GM23338 (cell line): Measurements from ENCODE around the gene SORD. TPM values are rescaled to one million over a fixed set of nuclear protein-coding genes. Genes with fewer than 3 reads are reported as not detected.

Experiments
- ATAC-seq: fragments of 200-7000 bp; cut with Tn5 transposase; 3 replicates; pipeline ENCODE4 v1.9.1; 2020
- DNase-seq: peaks from one replicate; pipeline ENCODE4 v3.0.0-alpha.2; 2015; ENCODE audit warnings: low spot score
- H2AFZ ChIP-seq: fragments of 200-600 bp; sonication (generic); 2 replicates; pipeline ENCODE4 v1.8.0; 2016; ENCODE audit warnings: antibody characterized with exemption, mild to moderate bottlenecking, moderate library complexity
- H3F3A ChIP-seq: fragments of 200-600 bp; sonication (generic); replicated peaks from 2 replicates; pipeline ENCODE4 v1.8.0; 2017; ENCODE audit warnings: antibody characterized with exemption, mixed run types, low read depth
- H3K27ac ChIP-seq: fragments of 200-600 bp; sonication (generic); 2 replicates; pipeline ENCODE4 v1.6.1; 2016; ENCODE audit warnings: low read depth
- H3K27me3 ChIP-seq: fragments of 200-600 bp; sonication (generic); 2 replicates; pipeline ENCODE4 v1.8.0; 2016; ENCODE audit warnings: mild to moderate bottlenecking, mixed run types, moderate library complexity; ENCODE audit not compliant: insufficient read depth
- H3K36me3 ChIP-seq: fragments of 200-600 bp; sonication (generic); 2 replicates; pipeline ENCODE4 v1.8.0; 2016; ENCODE audit warnings: mild to moderate bottlenecking; ENCODE audit not compliant: insufficient read depth
- H3K4me1 ChIP-seq: fragments of 200-600 bp; sonication (generic); 2 replicates; pipeline ENCODE4 v1.8.0; 2016; ENCODE audit warnings: mild to moderate bottlenecking, moderate library complexity; ENCODE audit not compliant: insufficient read depth
- H3K4me2 ChIP-seq: fragments of 200-600 bp; sonication (generic); 2 replicates; pipeline ENCODE4 v1.7.1; 2017; ENCODE audit warnings: mixed run types
- H3K4me3 ChIP-seq: fragments of 200-600 bp; sonication (generic); 2 replicates; pipeline ENCODE4 v1.6.1; 2016; ENCODE audit warnings: mixed run types
- H3K79me2 ChIP-seq: fragments of 200-600 bp; sonication (generic); replicated peaks from 2 replicates; pipeline ENCODE4 v1.8.0; 2017; ENCODE audit warnings: mild to moderate bottlenecking; ENCODE audit not compliant: insufficient read depth
- H3K9me2 ChIP-seq: fragments of 200-600 bp; sonication (generic); 2 replicates; pipeline ENCODE4 v1.8.0; 2017; ENCODE audit not compliant: insufficient read depth
- H4K20me1 ChIP-seq: fragments of 200-600 bp; sonication (generic); replicated peaks from 2 replicates; pipeline ENCODE4 v1.8.0; 2017; ENCODE audit warnings: mild to moderate bottlenecking; ENCODE audit not compliant: insufficient read depth
- H3K27ac Mint-ChIP-seq: 2 replicates; pipeline ENCODE4 v1.8.0; 2020; ENCODE audit warnings: inconsistent platforms, mild to moderate bottlenecking, moderate library complexity, mixed read lengths
- H3K27me3 Mint-ChIP-seq: 3 replicates; pipeline ENCODE4 v1.8.0; 2022; ENCODE audit warnings: low read depth, mild to moderate bottlenecking, moderate library complexity, mixed read lengths, inconsistent platforms; ENCODE audit not compliant: insufficient read depth, poor library complexity
- H3K36me3 Mint-ChIP-seq: 3 replicates; pipeline ENCODE4 v1.8.0; 2021; ENCODE audit warnings: low read depth, mild to moderate bottlenecking, inconsistent platforms, moderate library complexity, mixed read lengths
- H3K4me1 Mint-ChIP-seq: 3 replicates; pipeline ENCODE4 v1.8.0; 2020; ENCODE audit warnings: mild to moderate bottlenecking, inconsistent platforms, mixed read lengths
- H3K4me3 Mint-ChIP-seq: 3 replicates; pipeline ENCODE4 v1.8.0; 2021; ENCODE audit warnings: moderate library complexity, mild to moderate bottlenecking, inconsistent platforms, mixed read lengths
- H3K9me3 Mint-ChIP-seq: 3 replicates; pipeline ENCODE4 v1.8.0; 2020; ENCODE audit warnings: moderate library complexity, mild to moderate bottlenecking, inconsistent platforms, mixed read lengths
- CREB1 ChIP-seq: fragments of 250-450 bp; sonication (Bioruptor Pico); IDR thresholded peaks from 2 replicates; pipeline ENCODE4 v1.5.0; 2020; ENCODE audit warnings: low read depth, mild to moderate bottlenecking, moderate library complexity
- EZH2 ChIP-seq: fragments of 200-600 bp; sonication (generic); IDR thresholded peaks from one replicate; pipeline ENCODE4 v1.8.0; 2017; ENCODE audit warnings: antibody characterized with exemption, mild to moderate bottlenecking, low read depth; ENCODE audit not compliant: unreplicated experiment
- EZH2phosphoT487 ChIP-seq: fragments of 200-600 bp; sonication (generic); IDR thresholded peaks from one replicate; pipeline ENCODE4 v1.8.1; 2018; ENCODE audit warnings: antibody characterized with exemption; ENCODE audit not compliant: unreplicated experiment
- JUNB ChIP-seq: IDR thresholded peaks from one replicate; pipeline ENCODE4 v1.6.1; 2016; ENCODE audit warnings: antibody characterized with exemption; ENCODE audit not compliant: unreplicated experiment
- NANOG ChIP-seq: IDR thresholded peaks from 2 replicates; pipeline ENCODE4 v1.6.1; 2016; ENCODE audit warnings: antibody characterized with exemption, borderline replicate concordance
- POLR2AphosphoS5 ChIP-seq: IDR thresholded peaks from 2 replicates; pipeline ENCODE4 v1.6.1; 2016; ENCODE audit warnings: antibody characterized with exemption, low read depth
- STAT1 ChIP-seq: IDR thresholded peaks from one replicate; pipeline ENCODE4 v1.6.1; 2016; ENCODE audit warnings: antibody characterized with exemption; ENCODE audit not compliant: unreplicated experiment
- ZNF114 ChIP-seq: fragments of 250-450 bp; sonication (Bioruptor Pico); IDR thresholded peaks from 2 replicates; pipeline ENCODE4 v1.5.0; 2020; ENCODE audit warnings: mild to moderate bottlenecking, moderate library complexity
- ZNF331 ChIP-seq: fragments of 250-450 bp; sonication (Bioruptor Pico); IDR thresholded peaks from 2 replicates; pipeline ENCODE4 v1.5.0; 2020; ENCODE audit warnings: low read depth, mild to moderate bottlenecking, moderate library complexity
- polyA plus RNA-seq: library from polyadenylated mRNA; unstranded; fragments of >200 nt; fragmentation: Nextera tagmentation; extraction: Ambion mirVana; gene quantifications from 2 replicates; pipeline ENCODE4 v1.2.1, GENCODE V29; 2016
- total RNA-seq: library from RNA; depleted of rRNA; stranded (reverse); fragments of >200 nt; shearing (Covaris generic); gene quantifications from 2 replicates; pipeline ENCODE4 v1.2.3, GENCODE V29; 2014
- TF ChIP-seq, protein P1 (sequence below), 2 experiments: fragments of 200-600 bp in 1 of 2; sonication (generic) in 1 of 2; conservative IDR thresholded peaks; 2 replicates each; pipeline versions ENCODE4 v1.5.1 to v1.6.1; 2016 to 2017; ENCODE audit warnings: antibody characterized with exemption in 2 of 2, low read depth in 2 of 2, mild to moderate bottlenecking in 2 of 2, moderate library complexity in 1 of 2
- TF ChIP-seq, protein P2 (sequence below): fragments of 250-450 bp; sonication (Bioruptor Pico); IDR thresholded peaks from 2 replicates; pipeline ENCODE4 v1.5.0; 2020; ENCODE audit warnings: mild to moderate bottlenecking, moderate library complexity
- TF ChIP-seq, protein P3 (sequence below): IDR thresholded peaks from 2 replicates; pipeline ENCODE4 v1.6.1; 2016; ENCODE audit warnings: antibody characterized with exemption
- TF ChIP-seq, protein P4 (sequence below): IDR thresholded peaks from one replicate; pipeline ENCODE4 v1.6.1; 2018; ENCODE audit warnings: antibody characterized with exemption; ENCODE audit not compliant: unreplicated experiment

SORD gene
- total and polyA plus RNA-seq, 2 experiments from 2014 or later, result 12.5 to 55.0 TPM

DNA sequence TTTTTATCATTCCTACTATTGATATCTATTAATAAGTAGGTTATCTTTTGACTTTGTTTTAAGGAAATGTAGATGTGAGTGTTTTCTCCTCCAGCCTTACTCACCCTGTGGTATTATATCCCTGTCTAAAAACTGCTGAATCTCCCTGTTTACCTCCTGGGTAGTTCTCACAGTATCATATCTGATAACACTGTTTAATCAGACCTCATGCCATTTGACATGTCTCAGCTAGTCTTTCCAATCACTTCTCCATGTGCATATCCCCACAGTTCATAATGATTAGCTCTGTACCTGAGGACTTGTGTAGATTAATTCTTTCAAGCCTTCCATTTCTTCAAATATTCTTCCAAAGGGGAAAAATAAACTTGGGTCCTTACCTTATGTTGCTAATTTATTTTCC lies 60.2 kb downstream of the SORD start:
- Mint-ChIP-seq H3K4me1 (no peaks in the 10 kb centered on the region), H3K4me3 (no peak overlapping the region), H3K27ac (no peak overlapping the region), H3K27me3 (peaks cover 1% of the 10 kb centered on the region), H3K9me3 (no peaks in the 10 kb centered on the region), H3K36me3 (no peaks in the 10 kb centered on the region)
- Histone ChIP-seq H4K20me1 (no peaks in the 10 kb centered on the region), H3K9me2 (no peaks in the 10 kb centered on the region), H3K27me3 (no peaks in the 10 kb centered on the region), H3K4me2 (no peak overlapping the region), H3K79me2 (no peaks in the 10 kb centered on the region), H3K4me3 (no peak overlapping the region), H3K36me3 (no peaks in the 10 kb centered on the region), H3K27ac (no peak overlapping the region), H3F3A (no peaks in the 10 kb centered on the region), H3K4me1 (no peaks in the 10 kb centered on the region), H2AFZ (peak overlapping the region; percentile 69)
- no peak for TF ChIP-seq EZH2
- TF ChIP-seq, protein P1, sequence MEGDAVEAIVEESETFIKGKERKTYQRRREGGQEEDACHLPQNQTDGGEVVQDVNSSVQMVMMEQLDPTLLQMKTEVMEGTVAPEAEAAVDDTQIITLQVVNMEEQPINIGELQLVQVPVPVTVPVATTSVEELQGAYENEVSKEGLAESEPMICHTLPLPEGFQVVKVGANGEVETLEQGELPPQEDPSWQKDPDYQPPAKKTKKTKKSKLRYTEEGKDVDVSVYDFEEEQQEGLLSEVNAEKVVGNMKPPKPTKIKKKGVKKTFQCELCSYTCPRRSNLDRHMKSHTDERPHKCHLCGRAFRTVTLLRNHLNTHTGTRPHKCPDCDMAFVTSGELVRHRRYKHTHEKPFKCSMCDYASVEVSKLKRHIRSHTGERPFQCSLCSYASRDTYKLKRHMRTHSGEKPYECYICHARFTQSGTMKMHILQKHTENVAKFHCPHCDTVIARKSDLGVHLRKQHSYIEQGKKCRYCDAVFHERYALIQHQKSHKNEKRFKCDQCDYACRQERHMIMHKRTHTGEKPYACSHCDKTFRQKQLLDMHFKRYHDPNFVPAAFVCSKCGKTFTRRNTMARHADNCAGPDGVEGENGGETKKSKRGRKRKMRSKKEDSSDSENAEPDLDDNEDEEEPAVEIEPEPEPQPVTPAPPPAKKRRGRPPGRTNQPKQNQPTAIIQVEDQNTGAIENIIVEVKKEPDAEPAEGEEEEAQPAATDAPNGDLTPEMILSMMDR (conservative IDR thresholded peaks at IDR 0.05; ENCODE audit: low read depth in 2 of 2), result no peak
- TF ChIP-seq NANOG, result no peak
- no peak for TF ChIP-seq ZNF331 (CRISPR knock-in tag)
- TF ChIP-seq, protein P2, sequence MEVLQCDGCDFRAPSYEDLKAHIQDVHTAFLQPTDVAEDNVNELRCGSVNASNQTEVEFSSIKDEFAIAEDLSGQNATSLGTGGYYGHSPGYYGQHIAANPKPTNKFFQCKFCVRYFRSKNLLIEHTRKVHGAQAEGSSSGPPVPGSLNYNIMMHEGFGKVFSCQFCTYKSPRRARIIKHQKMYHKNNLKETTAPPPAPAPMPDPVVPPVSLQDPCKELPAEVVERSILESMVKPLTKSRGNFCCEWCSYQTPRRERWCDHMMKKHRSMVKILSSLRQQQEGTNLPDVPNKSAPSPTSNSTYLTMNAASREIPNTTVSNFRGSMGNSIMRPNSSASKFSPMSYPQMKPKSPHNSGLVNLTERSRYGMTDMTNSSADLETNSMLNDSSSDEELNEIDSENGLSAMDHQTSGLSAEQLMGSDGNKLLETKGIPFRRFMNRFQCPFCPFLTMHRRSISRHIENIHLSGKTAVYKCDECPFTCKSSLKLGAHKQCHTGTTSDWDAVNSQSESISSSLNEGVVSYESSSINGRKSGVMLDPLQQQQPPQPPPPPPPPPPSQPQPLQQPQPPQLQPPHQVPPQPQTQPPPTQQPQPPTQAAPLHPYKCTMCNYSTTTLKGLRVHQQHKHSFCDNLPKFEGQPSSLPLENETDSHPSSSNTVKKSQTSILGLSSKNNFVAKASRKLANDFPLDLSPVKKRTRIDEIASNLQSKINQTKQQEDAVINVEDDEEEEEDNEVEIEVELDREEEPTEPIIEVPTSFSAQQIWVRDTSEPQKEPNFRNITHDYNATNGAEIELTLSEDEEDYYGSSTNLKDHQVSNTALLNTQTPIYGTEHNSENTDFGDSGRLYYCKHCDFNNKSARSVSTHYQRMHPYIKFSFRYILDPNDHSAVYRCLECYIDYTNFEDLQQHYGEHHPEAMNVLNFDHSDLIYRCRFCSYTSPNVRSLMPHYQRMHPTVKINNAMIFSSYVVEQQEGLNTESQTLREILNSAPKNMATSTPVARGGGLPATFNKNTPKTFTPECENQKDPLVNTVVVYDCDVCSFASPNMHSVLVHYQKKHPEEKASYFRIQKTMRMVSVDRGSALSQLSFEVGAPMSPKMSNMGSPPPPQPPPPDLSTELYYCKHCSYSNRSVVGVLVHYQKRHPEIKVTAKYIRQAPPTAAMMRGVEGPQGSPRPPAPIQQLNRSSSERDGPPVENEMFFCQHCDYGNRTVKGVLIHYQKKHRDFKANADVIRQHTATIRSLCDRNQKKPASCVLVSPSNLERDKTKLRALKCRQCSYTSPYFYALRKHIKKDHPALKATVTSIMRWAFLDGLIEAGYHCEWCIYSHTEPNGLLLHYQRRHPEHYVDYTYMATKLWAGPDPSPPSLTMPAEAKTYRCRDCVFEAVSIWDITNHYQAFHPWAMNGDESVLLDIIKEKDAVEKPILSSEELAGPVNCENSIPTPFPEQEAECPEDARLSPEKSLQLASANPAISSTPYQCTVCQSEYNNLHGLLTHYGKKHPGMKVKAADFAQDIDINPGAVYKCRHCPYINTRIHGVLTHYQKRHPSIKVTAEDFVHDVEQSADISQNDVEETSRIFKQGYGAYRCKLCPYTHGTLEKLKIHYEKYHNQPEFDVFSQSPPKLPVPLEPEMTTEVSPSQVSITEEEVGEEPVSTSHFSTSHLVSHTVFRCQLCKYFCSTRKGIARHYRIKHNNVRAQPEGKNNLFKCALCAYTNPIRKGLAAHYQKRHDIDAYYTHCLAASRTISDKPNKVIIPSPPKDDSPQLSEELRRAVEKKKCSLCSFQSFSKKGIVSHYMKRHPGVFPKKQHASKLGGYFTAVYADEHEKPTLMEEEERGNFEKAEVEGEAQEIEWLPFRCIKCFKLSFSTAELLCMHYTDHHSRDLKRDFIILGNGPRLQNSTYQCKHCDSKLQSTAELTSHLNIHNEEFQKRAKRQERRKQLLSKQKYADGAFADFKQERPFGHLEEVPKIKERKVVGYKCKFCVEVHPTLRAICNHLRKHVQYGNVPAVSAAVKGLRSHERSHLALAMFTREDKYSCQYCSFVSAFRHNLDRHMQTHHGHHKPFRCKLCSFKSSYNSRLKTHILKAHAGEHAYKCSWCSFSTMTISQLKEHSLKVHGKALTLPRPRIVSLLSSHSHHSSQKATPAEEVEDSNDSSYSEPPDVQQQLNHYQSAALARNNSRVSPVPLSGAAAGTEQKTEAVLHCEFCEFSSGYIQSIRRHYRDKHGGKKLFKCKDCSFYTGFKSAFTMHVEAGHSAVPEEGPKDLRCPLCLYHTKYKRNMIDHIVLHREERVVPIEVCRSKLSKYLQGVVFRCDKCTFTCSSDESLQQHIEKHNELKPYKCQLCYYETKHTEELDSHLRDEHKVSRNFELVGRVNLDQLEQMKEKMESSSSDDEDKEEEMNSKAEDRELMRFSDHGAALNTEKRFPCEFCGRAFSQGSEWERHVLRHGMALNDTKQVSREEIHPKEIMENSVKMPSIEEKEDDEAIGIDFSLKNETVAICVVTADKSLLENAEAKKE (CRISPR knock-in tag), result no peak
- no peak for TF ChIP-seq CREB1 (CRISPR knock-in tag)
- TF ChIP-seq ZNF114 (CRISPR knock-in tag), result no peak
- no peak for TF ChIP-seq POLR2AphosphoS5
- no peak for TF ChIP-seq STAT1
- TF ChIP-seq, protein P3, sequence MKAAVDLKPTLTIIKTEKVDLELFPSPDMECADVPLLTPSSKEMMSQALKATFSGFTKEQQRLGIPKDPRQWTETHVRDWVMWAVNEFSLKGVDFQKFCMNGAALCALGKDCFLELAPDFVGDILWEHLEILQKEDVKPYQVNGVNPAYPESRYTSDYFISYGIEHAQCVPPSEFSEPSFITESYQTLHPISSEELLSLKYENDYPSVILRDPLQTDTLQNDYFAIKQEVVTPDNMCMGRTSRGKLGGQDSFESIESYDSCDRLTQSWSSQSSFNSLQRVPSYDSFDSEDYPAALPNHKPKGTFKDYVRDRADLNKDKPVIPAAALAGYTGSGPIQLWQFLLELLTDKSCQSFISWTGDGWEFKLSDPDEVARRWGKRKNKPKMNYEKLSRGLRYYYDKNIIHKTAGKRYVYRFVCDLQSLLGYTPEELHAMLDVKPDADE, result no peak
- TF ChIP-seq JUNB, result no peak
- no peak for TF ChIP-seq EZH2phosphoT487
- TF ChIP-seq, protein P4, sequence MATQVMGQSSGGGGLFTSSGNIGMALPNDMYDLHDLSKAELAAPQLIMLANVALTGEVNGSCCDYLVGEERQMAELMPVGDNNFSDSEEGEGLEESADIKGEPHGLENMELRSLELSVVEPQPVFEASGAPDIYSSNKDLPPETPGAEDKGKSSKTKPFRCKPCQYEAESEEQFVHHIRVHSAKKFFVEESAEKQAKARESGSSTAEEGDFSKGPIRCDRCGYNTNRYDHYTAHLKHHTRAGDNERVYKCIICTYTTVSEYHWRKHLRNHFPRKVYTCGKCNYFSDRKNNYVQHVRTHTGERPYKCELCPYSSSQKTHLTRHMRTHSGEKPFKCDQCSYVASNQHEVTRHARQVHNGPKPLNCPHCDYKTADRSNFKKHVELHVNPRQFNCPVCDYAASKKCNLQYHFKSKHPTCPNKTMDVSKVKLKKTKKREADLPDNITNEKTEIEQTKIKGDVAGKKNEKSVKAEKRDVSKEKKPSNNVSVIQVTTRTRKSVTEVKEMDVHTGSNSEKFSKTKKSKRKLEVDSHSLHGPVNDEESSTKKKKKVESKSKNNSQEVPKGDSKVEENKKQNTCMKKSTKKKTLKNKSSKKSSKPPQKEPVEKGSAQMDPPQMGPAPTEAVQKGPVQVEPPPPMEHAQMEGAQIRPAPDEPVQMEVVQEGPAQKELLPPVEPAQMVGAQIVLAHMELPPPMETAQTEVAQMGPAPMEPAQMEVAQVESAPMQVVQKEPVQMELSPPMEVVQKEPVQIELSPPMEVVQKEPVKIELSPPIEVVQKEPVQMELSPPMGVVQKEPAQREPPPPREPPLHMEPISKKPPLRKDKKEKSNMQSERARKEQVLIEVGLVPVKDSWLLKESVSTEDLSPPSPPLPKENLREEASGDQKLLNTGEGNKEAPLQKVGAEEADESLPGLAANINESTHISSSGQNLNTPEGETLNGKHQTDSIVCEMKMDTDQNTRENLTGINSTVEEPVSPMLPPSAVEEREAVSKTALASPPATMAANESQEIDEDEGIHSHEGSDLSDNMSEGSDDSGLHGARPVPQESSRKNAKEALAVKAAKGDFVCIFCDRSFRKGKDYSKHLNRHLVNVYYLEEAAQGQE, result no peak
- ATAC-seq (no peak), DNase-seq (no peak)
